Stimulated activated CD4-positive, alpha-beta T cell treated with anti-CD3 and anti-CD28 coated beads, Interleukin-12 subunit alpha, Interleukin-12 subunit beta, amount 100 ng/mL, for 4 hours (primary cell): ENCODE results near the gene HRG.
A peak's percentile ranks its signal among the peaks of the same experiment; 100 is the strongest.
"Not testable (repeated sequence)": the region's sequence is repeated elsewhere in the genome, so short reads cannot be mapped to it uniquely, and the experiment has no call there.

ENCODE experiments used
- DNase-seq: peaks from one replicate; pipeline ENCODE4 v3.0.0-alpha.2; 2020

Gene HRG

DNA sequence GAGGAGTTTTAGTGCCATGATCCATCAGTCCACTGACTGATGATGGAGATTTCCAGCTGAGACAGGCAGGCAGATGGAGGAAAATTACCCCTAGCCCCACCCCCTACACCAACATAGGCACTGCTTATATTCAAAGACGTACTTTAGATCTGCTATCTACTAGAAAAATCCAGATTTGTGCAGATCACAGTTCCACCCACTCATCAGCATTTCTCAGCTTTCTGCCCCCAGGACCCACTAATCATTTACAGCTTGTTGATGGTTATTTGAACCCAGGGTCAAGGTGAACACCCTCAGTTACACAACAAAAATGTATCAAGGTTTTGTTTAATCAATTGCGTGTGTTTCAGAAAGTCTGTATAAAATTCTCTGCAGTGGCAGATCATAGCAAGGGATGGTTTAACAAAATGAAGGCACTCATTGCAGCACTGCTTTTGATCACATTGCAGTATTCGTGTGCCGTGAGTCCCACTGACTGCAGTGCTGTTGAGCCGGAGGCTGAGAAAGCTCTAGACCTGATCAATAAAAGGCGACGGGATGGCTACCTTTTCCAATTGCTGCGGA is at the start of gene HRG:
TSS of gene HRG (plus strand) at position 390 of the 564 bp plus-strand sequence. CDS start at position 408, 18 bp downstream.
- no peak for DNase-seq

GRCh38 chr3:186616299-186616617 is 49.6 kb upstream of the HRG start:
- no peak for DNase-seq

GRCh38 chr3:186617036-186617946 is 48.5 kb upstream of the HRG start:
- DNase-seq, result peak; percentile 80

DNA sequence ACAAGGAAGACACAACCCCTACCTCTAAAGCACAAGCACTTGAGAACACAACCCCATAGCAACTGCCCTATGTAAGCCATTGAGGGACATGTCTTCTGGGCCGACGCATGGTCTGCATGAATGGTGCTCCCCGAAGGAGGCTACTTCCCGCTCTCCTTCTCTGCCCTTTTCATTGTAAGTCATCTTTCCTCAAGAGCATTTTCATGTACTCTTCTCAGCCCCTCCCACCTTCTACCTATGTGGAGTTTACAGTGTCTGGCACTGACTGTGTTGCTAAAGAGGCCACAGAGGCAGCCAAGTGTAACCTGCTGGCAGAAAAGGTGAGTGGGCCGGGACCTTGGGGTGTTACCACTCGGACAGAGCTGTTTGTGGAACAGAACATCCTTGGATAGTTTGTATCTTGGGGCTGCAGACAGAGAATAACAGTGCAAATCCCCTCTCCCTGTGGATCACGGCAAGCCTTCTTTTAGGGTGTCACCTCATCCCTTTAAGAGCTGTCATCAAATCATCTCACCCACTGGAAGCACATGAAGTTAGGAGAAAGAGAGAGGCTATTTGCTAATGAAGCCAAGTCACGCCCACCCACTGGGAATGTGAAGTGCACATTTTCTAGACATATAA is 47.4 kb upstream of the HRG start:
- DNase-seq, result no peak

DNA sequence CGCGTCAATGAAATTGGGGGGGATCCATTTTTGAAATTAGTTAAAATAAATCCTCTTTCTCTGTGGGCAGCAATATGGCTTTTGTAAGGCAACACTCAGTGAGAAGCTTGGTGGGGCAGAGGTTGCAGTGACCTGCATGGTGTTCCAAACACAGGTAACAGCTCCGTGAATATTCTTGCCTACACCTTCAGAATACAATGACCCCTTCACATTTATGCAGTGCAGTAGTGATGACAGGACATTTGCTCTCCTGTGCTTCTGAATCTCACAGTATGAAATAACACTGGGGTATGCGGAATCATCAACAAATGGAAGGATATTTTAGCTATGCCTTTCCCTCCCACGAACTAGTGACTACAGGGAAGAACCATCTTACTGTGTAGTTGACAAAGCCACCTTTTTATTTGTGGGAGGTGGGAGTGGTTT is 46.0 kb upstream of the HRG start:
- DNase-seq, result no peak

- DNase-seq, result no peak
Measured at GRCh38 chr3:186620213-186621092, 45.4 kb upstream of the HRG start.

DNA sequence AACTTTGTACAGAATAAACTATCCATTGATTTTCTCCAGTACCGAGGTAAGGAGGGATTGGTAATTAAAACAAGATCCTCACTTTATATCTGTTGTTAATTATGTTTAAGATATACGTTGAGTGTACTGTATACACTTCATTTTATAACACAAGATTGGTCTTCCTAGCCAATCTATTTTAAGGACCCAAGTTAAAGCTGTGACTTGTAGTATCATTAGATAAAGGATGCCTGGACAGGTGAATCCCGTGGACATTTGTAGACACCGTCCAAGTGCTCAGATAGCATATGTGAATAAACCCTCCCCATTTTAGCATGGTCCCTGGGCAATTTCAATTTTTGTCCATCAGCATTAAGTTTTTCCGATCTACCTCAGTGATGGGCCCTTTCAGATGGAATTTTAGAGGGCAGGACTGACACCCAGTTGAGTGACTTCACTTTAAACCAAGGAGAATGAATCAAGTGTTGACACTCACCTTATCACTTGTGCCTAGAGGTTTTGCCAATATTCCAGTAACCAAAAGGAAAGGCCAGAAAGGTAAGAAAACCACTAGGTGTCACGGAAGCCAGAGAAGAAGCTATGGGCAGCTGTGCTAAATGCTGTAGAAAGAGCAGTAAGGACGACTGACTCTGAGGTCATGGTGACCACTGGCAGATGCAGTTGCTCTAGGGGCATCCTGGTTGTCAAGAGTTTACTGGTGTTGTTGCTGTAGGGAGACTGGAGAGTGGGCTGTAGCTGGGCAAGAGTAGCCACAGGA is 43.7 kb upstream of the HRG start:
- no peak for DNase-seq

GRCh38 chr3:186622651-186623310 is 43.0 kb upstream of the HRG start:
- no peak for DNase-seq

DNA sequence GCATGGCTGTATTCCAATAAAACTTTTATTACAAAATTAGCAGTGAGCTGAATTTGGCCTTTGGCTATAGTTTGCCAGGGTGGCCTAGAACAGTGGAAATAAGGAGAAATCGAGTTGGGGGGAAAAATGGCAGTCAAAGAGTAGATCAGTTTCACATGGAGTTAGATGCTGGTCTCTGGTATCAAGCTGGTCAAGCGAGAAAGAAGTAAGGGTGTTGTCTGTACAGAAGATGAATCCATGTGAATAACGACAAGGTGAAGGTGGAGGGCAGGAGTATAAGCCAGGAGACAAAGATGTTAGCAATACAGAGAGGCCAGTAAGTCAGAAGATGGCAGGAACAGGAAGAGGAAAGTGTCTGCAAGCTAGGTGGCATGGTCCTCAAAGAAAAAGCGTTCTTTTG is 41.2 kb upstream of the HRG start:
- DNase-seq, result no peak

DNA sequence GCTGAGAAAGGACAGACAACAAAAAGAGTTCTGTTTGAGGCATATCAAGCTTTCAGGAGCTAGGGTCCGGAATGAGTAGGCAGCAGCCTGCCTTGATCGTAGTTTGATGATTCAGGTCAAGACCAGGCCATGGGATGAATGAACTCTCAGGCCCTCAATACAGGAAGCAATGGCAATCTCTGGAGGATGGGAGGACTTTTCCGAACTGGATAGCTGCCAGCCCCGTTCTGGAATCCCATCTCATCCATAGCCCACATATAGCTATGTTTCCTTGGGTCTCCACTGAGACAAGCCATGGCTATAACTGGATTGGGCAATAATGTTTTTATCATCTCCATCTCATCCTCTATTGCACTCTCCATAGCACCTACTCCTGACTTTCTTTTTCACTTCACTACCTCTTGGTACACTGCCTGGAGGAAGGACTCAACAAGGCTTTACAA is 40.2 kb upstream of the HRG start:
- DNase-seq, result no peak

DNA sequence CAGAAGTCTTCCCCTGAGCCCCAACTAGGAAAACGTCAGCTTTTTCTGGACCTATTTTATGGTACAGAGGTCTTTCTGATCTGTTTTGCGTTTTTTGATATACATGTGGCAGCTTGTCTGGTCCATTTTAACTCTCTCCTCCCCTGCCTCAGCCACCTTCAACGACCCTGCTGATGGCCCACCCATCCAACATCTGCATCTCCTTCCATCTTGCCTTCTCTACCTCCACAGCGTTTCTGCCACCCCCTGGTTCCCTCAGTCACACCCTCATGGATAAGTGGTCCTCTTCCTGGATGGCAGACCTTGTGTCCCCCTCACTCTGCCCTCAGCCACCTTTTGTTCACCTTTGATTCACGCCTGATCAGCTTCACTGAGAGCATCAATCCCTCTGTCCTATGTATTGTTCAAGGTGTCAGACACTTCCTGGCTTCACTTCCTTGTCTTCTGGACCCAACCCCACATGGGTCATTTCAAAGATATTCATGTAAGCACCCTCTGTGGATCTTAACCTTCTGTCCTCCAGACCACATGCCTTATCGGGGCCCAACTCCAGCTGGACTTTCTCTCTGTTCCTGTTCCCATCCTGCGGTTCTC is 39.5 kb upstream of the HRG start:
- DNase-seq, result no peak

DNA sequence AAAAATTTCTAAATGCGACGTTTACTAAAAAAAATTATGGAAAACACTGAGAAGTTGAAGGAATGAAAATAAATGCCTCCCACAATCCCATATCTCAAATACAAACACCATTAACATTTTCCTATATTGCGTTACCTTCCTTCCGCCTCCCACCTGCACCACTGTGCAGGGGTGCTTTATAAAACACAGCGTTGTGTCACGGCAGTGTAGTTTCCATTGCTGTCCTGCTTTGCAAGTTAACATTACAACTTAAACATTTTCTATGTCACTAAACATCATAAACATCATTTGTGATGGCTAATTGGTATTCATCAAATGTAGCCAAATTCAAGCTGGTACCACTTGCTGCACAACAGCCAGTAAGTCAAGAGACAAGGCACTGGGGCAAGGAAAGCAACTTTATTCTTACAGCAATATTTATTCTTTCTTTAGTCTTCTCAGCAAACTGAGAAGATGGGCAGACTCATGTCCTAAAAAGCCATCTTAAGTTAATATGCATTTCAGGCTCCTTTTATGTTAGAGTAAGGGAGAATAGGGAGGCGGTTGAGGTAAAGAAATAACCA is 37.9 kb upstream of the HRG start:
- no peak for DNase-seq

DNA sequence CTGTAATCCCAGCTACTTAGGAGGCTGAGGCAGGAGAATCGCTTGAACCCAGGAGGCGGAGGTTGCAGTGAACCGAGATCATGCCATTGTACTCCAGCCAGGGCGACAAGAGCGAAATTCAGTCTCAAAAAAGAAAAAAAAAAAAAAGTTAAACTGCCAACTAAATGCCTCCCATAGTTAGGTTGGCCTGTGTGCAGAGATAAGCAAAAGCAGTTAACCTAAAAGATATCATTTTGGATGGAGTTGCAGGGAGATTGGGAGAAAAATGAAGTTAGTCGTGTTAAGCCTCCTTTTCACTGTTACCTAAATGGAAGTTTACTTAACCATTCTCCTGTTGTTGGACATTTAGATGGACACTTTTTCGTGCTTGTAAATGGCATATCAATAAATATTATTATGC is 37.1 kb upstream of the HRG start:
- no peak for DNase-seq

DNA sequence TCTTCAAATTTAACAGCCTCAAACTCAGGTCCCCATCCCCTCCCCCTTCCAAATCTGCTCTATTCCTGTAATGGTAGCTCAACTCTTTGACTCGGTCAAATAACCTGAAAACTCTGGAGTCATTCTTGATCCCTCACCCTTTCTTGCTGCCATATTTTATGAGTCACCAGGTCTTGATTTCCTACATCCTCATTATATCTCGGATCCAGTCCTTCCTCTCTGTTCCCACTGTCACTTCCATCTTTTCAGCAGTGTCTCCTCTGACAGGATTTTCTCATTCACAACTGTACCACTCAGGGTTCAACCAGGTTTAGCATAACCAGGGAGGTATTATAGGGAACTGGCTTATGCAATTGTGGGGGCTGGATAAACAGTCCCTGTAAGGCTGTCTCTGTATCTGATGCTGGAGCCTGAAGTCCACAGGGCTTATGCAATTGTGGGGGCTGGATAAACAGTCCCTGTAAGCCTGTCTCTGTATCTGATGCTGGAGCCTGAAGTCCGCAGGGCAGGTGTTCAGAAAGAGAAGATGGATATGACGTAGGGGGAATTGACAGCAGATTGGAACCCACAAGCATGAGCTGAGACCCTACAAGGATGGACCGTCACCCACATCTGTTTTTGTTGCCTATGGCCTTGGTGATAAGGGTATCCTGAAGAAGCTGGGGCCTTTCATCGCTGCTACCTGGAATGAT is 34.7 kb upstream of the HRG start:
- DNase-seq, result no peak

- no peak for DNase-seq
Measured at GRCh38 chr3:186633481-186633880, 32.3 kb upstream of the HRG start.

DNA sequence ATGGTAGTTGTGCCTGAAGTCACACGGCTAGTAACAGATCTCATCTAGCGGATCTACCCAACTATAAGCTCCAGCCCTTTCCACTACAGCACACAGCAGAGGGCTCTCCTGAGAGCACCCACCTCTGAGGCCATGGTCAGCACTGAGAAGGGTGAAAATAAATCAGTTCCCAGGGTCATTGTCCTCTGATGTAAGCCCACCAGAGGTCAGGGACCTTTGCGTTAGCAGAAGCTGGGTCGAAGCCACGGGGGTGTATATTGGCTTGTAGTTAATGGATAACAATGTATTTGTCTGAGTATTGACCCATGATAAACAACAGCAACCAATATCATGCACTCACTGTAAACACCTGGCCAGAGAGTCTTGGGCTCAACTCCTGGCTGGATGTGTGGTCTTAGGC is 31.6 kb upstream of the HRG start:
- DNase-seq, result not testable (repeated sequence)

- no peak for DNase-seq
Measured at GRCh38 chr3:186635532-186635931, 30.3 kb upstream of the HRG start.

- DNase-seq, result no peak
Measured at GRCh38 chr3:186636536-186636935, 29.3 kb upstream of the HRG start.

DNA sequence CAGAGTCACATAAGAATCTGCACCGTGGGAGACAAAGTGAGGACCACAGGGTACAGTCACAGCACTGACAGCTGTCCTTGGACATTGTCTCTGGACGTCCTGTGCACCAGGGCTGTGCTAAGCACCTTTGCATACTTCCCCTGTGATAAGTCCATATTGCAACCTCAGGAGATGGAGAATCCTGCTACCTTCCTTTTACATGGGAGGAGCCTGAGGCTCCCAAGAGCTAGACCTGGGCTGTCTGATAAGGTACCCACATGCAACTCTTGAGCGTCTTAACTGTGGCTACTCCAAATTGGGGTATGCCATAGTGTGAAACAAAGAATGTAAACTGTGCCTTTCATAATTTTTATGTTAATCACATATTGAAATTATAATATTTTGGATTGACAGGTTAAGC is 28.1 kb upstream of the HRG start:
- no peak for DNase-seq

- no peak for DNase-seq
Measured at GRCh38 chr3:186638259-186638658, 27.6 kb upstream of the HRG start.
